ENCODE data around the gene APOA4. TPM values are rescaled to one million over a fixed set of nuclear protein-coding genes. Genes with fewer than 3 reads are reported as not detected.
A peak's percentile ranks its signal among the peaks of the same experiment; 100 is the strongest.
"Not testable (repeated sequence)": the region's sequence is repeated elsewhere in the genome, so short reads cannot be mapped to it uniquely, and the experiment has no call there.

The APOA4 gene
- total RNA-seq, 4 donors from 2014 or later, result 0.34 to 3.9 (median 2.3) TPM; not detected in 1

GRCh38 chr11:116835042-116835772 is 12.1 kb upstream of the APOA4 start:
- Histone ChIP-seq H3K4me1 (peaks cover 13% of the 10 kb centered on the region), H3K9me3 (no peaks in the 10 kb centered on the region), H3K4me3 (peak overlapping the region; percentile 43), H3K27me3 (no peaks in the 10 kb centered on the region), H3K36me3 (no peaks in the 10 kb centered on the region), H3K27ac (no peak overlapping the region)
- no peak for DNase-seq (ENCODE audit: low spot score in 2 of 2)
- TF ChIP-seq CTCF (IDR thresholded peaks at IDR 0.05), result no peak
- TF ChIP-seq POLR2A (IDR thresholded peaks at IDR 0.05), result no peak
- no peak for TF ChIP-seq POLR2AphosphoS5 (IDR thresholded peaks at IDR 0.05)
- TF ChIP-seq EP300 (IDR thresholded peaks at IDR 0.05), result no peak
- WGBS, result 60% methylated on average over 16 of the region's 28 CpGs

- peaks cover 13% of the 10 kb centered on the region for H3K4me1 ChIP-seq
- H3K9me3 ChIP-seq; H3K27ac ChIP-seq; H3K36me3 ChIP-seq; H3K4me3 ChIP-seq; DNase-seq (ENCODE audit: low spot score in 2 of 2); H3K27me3 ChIP-seq: not testable (repeated sequence)
- WGBS, result 80% methylated on average over 13 of the region's 13 CpGs
Measured at GRCh38 chr11:116834535-116835041, 11.5 kb upstream of the APOA4 start.

GRCh38 chr11:116833816-116834534 is 10.9 kb upstream of the APOA4 start:
- H3K4me1 ChIP-seq, result peaks cover 13% of the 10 kb centered on the region
- H3K36me3 ChIP-seq, result no peaks in the 10 kb centered on the region
- 86% methylated on average over 12 of the region's 14 CpGs for WGBS
- H3K9me3 ChIP-seq, result no peaks in the 10 kb centered on the region
- H3K4me3 ChIP-seq, result no peak overlapping the region
- TF ChIP-seq CTCF (IDR thresholded peaks at IDR 0.05) (no peak), EP300 (IDR thresholded peaks at IDR 0.05) (no peak), POLR2A (IDR thresholded peaks at IDR 0.05) (no peak), POLR2AphosphoS5 (IDR thresholded peaks at IDR 0.05) (no peak)
- H3K27ac ChIP-seq, result no peak overlapping the region
- no peak for DNase-seq (ENCODE audit: low spot score in 2 of 2)
- H3K27me3 ChIP-seq, result no peaks in the 10 kb centered on the region

- TF ChIP-seq CTCF (IDR thresholded peaks at IDR 0.05), result no peak
- TF ChIP-seq POLR2AphosphoS5 (IDR thresholded peaks at IDR 0.05), result no peak
- no peak for TF ChIP-seq EP300 (IDR thresholded peaks at IDR 0.05)
- TF ChIP-seq POLR2A (IDR thresholded peaks at IDR 0.05), result no peak
- no peaks in the 10 kb centered on the region for H3K36me3 ChIP-seq
- no peaks in the 10 kb centered on the region for H3K9me3 ChIP-seq
- no peak for DNase-seq (ENCODE audit: low spot score in 2 of 2)
- 93% methylated on average over 10 of the region's 10 CpGs for WGBS
- no peak overlapping the region for H3K27ac ChIP-seq
- H3K4me3 ChIP-seq, result no peak overlapping the region
- peaks cover 13% of the 10 kb centered on the region for H3K4me1 ChIP-seq
- H3K27me3 ChIP-seq, result no peaks in the 10 kb centered on the region
Measured at GRCh38 chr11:116833491-116833815, 10.3 kb upstream of the APOA4 start.

- Histone ChIP-seq H3K4me3 (no peak overlapping the region), H3K4me1 (peaks cover 13% of the 10 kb centered on the region), H3K9me3 (no peaks in the 10 kb centered on the region), H3K27me3 (no peaks in the 10 kb centered on the region), H3K27ac (no peak overlapping the region), H3K36me3 (no peaks in the 10 kb centered on the region)
- TF ChIP-seq CTCF (IDR thresholded peaks at IDR 0.05) (no peak), POLR2AphosphoS5 (IDR thresholded peaks at IDR 0.05) (no peak), EP300 (IDR thresholded peaks at IDR 0.05) (no peak), POLR2A (IDR thresholded peaks at IDR 0.05) (no peak)
- WGBS, result 84% methylated on average over 10 of the region's 13 CpGs
- no peak for DNase-seq (ENCODE audit: low spot score in 2 of 2)
Measured at GRCh38 chr11:116832350-116833290, 9.5 kb upstream of the APOA4 start.

All from suprapubic skin (tissue), 4 donors.